NOMO-1 treated with DMSO at 0.1 percent for 48 hours (cell line): ENCODE data around the gene B4GALT1.

Experiments
- DNase-seq: peaks from one replicate; lab custom pipeline; 2025; ENCODE audit not compliant: unreplicated experiment; lab: John Stamatoyannopoulos, UW

B4GALT1 gene

DNA sequence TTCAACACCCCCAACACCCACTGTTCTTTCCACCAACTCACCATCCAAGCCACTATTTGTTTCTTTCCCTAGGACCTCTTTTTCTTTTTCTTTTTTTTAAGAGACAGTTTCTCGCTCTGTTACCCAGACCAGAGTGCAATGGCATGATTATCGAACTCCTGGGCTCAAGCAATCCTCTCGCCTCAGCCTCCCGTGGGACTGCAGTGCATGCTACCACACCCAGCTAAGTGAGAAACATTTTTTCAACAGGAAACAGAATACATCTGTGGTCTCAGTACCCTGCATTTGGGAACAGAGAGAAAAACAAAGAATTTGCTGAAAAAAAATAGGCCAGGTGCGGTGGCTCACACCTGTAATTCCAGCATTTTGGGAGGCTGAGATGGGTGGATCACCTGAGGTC is 24.6 kb downstream of the B4GALT1 start:
- no peak for DNase-seq

DNA sequence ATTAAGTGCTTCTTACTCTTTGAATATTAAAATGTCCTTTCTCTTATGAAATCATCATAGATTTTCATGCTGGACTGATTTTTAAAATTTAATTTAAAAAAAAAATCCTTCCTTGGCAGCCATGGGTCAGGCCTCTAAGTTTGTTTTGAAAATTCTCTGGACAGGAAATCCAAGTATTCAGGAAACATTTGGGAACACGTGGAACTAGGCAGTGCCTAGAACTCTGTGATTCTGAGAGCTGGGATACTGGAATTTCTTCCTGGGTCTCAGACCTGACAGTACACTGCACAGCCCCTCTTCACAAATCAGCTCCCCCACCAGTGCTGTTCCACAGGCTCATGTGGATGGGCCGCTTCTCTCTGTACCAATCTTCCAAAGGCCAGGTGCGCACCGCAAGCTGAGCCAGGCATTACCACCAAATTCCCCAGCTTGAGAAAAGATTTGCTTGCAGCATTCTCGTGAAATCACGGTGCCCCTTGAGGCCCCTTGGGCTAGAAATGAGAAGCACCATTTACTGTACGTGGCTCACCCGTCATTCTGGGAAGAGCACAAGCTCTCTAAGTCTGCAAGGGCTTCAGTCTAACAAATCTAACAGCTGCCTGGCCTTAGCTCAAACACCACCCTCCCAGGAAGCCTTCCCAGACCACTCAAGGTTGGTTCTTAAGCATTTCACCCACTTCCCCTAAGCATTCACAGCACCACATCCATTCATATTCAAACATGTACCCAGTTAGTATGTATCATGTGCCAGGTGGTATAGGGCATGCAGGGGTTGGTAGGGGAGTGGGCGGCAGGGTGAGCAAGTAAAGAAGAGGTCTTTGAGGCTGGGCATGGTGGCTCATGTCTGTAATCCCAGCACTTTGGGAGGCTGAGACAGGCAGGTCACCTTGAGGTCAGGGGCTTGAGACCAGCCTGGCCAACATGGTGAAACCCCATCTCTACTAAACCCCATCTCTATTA is 26.5 kb downstream of the B4GALT1 start:
- no peak for DNase-seq

DNA sequence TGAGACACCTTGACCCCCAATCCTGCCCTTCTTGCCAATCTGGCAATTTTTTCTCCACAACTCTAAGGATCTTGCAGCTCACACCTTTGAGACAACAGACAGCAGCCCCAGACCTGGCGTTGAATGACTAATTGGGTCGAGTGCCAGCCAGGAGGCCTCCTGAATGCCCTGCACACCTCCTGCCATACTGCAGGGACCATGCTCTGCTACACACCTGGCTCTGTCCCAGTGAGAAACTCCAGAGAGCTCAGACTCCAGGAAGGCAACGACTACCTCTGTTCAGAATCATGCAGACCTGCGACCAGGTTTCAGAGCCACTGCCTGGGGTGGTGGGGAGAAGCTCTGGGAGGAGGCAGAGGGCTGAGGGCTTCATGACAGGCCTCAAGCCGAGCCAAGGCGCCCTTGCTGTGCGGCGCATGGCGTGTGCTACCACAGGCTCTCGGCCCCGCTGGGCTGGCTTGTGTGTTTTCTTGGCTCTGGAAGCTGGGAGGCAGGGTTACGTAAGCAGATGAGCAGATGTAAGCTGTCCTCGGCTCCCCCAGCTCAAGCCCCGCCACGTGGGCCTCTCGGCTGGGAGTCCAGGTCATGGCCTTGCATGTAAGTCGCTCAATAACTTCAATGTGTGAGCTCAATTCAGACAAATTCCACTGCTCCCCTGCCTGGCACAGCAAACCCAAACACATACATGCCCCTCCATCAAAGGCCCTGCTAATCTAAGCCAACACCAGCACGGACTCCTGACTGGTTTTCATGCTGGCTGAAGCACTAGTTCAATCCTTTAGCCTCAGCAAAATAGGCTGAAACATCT is 27.5 kb downstream of the B4GALT1 start:
- peak; percentile 42 for DNase-seq

DNA sequence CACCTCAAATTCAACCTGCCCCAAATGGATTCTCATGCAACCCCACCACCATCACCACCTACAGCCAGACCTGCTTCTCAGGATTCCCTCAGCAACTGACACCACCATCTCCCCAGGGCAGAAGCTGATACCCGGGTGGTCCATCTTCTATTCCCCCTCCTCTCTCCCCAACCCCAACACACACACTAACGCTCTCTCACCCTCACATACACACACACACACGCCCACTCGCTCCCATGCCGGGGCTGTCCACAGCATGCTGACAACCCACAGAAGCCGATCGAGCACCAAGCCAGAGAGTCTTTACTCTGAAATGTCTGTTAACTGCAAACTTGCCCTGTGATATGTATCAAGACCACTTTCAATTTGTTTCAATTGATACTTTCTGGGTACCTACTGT is 28.4 kb downstream of the B4GALT1 start:
- no peak for DNase-seq

DNA sequence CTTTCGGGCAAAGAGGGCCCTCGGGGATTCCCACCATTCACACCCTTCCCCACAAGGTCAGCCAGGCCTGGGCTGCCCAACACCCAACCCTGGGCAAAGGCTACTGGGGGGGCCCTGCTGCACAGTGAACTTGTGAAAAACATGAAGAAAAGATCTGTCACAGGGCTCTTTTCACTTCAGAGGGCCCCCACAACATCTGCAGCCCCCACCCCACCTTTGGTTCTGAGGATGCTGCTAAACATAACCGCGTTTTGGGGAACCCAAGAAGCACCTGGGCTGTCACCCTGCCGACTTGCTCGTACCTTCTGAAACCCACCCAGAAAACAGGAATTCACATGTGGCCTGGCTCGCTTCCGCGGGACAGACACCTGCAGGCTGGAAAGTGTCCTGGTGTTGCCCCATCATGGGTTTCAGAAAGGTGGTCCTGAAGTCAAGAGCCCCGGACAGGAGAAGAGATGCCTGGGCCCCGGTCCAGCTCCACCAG is 29.3 kb downstream of the B4GALT1 start:
- DNase-seq, result no peak

DNA sequence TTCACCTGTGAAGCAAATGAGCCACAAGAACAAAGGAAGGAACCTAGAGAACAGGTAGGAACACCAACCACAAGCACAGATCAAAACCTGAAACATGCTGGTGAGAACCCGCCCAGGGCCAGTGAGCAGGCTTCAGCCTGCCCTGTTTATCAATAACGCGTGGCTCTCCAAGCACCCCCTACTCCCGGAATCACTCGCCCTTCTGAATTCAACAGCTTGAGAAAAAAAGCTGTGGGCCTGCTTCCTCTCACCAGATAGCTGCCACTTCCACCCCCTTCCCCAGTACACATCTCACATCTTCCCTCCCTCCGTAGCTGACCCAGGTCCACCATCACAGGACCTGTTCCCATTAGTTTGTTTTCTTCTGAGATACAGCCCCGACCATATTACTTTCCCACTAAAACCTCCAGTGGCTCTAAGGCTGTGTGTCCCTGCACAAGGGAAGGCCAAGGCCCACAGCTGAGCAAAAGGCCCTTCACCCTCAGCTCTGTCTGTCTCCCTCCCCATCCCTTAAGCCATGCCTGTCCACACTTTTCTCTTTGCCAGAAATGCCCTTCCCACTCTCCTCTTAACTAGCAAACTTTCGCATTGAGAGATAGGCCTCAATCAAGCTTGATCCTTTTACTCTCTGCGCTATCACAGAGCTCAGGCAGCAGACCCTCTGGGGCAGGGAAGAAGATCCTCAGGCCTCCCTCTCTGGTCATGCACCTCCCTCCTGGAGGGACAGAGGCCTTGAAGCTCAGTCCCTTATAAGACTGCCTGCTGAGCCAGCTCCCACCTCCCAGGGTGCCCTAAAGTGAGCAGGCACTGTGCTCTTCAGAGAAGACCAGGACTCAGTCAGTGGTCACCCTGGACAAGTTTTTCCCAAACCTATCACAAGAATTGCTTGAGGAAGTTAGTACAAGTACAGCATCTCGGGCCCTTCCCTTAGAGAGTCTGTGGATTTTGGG is 30.1 kb downstream of the B4GALT1 start:
- DNase-seq, result no peak

DNA sequence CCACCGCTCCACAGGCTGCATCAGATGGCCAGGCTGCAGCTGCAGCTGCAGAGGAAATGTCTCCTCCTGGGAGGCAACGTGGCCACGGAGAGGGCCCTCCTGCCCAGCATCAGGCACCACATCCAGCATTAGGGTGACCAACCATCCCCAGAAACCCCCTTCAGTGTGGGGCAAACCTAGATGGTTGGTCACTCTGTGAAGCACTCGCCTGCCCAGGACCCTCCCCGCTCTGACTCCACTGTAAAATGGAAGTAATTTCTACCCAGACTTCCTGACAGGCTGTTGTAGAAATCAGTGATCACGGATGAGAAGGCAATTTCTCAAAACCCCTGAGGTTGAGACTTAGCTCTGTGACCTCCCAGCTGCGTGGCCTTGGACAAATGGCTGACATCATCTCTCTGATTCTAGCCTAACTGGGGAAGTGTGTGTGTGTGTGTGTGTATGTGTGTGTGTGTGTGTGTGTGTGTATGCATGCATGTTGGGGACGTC is 31.6 kb downstream of the B4GALT1 start:
- DNase-seq, result no peak

DNA sequence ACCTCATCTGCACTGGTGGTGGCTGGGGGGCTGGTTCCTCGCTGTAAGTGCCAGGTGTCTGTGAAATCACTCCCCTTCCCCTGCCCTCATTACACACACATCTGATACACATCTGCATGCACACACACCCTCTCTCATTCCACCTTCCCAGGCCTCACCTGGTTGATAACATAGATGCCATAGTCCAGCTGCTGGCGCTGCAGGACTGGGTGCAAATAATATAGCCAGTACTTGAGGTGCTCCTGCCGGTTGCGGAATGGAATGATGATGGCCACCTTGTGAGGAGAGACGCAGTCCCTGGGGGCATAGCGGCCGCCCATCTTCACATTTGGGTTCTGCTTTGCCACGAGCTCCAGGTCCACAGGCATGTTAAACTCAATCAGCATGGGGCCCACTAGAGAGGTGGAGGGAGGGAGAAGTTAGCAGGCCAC is 32.1 kb downstream of the B4GALT1 start:
- no peak for DNase-seq

DNA sequence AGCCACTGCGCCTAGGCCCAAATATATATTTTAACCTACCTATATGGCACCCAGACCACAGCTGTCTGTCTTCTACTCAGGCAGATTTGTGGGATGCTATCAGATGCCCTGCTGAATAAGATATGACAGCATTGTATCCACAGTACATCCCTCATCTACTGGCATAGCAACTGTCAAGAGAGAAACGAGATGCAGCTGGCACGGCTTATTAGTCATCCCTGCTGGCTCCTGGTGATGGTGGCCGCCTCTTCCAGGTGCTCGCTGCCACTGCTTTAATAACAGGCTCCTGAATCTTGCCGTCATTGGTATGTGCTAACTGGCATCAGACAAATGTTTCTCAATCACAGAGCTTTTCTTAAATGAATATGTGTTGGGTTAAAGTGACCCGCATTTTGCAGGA is 34.0 kb downstream of the B4GALT1 start:
- no peak for DNase-seq

DNA sequence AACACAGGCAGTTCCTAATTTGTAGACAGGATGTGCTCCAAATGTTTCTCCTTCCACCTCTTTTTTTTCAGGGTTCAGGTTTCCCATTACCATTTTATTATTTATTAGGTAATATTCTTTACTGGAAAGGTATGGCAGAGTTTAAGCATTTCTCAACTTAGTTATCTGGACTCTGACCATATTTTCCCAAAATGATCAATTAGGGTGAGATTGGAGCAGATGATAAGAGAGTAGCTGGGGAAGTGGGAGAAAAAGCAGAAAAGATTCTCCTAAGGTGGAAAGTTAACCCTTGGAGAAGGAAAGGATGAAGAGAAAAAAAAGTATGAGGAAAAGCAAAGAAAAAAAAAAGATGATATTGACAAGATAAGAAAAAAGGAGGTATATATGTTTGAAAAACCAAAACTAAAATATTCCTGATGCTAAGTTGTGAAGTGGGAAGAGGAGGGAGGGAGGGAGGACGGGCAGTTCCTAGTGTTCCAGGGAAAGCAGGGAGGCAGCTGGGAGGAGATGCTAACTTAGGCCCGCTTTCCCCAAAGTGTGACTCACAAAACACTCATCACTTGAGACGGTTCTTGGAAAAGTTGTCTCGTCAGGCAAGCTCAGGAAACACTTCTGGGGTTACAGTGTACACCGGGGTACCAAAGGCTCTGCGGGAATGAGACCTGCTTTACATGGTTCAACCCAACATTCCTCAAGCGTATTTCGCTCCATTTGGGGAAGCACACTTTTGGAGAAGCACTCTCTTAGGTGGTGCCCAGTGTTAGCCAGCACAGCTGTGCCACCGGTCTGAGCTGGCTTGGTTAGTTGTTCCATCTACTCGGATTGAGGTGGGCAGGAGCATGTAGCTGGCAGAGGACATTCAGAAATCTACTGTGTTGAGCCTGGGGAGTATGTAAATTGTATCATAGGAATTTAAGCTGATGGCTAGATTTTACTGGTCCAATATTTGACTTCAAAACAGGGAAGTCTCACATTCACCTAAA is 35.1 kb downstream of the B4GALT1 start:
- no peak for DNase-seq

DNA sequence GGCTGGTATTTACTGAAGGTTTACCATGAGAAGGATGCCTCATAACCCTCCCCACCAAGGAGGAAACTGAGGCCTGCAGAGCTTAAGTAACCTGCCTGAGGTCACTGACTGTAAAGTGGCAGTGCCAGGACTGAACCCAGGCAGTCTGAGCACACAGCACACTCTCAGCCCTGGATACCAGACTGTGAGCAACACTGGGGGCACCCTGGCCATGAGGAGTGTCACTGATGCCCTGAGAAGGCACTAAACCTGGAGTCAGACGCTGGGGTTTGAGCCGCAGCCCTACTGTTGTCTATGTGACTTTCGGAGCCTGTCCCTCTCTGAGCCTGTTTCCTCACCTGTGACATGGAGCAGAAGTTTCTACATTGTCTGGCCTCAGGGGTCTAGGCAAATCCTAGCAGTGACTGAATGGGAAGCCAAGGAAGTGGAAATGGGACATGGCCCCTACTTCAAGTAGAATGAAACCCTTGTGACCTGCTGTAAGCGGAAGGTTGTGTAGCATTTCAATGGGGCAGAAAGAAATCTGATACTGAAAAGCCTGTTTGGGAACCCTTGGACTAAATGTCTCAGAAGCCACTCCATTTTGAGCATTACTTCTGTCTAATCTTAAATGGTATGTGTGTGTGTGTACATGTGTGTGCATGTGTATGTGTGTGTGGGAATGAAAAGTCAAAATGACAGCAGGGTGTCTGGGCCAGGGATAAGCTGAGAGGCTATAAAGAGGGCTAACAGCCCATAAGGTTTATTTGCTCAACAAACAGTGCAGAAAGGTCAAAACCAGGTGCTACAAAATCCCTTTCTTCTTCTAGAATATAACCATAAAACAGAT is 36.0 kb downstream of the B4GALT1 start:
- no peak for DNase-seq

DNA sequence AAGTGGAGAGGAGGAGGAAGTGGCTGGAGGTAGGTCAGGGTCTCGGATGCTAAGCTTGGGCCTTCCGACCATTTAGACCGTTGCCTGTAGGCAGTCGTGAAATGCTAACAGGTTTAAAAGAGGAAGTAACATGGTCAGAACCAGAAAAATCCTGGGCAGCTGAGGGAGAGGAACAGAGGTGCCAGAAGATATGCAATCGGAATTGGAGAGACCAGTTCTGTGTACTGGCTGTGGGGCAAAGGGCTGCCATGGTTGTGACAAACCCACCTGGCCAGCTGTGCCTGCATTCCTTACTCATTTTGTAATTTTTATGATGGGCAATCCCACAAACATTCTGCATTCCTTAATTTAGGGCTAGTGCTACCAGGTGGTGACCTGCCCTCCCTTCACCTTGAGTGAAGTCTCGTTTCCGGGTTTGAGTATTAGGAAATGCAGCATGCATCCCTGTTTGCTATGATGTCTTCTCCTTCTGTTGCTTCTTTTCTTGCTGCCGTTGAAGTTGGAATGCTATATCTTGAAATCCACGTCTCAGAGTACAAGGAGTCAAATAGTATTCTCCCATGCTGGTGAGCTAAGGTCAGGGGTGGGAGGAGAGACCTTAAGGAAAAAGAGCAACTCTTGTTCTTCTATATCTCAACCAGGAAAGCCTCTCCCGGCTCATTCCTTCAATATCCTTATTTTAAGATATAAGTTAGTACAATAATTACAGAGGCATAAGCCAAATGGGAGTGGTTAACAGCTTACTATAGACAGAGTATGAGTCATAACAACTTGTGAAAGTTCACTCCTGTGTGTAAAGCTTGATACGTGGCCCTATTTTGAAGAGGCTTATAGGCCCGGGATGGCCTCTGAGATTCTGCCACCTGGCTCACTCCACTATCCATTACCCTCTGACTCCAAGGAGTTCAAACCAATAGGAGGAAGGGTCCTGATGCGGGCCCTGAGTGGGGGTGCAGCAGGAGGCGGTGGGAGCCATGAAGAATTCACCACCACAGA is 37.0 kb downstream of the B4GALT1 start:
- DNase-seq, result peak; percentile 89

DNA sequence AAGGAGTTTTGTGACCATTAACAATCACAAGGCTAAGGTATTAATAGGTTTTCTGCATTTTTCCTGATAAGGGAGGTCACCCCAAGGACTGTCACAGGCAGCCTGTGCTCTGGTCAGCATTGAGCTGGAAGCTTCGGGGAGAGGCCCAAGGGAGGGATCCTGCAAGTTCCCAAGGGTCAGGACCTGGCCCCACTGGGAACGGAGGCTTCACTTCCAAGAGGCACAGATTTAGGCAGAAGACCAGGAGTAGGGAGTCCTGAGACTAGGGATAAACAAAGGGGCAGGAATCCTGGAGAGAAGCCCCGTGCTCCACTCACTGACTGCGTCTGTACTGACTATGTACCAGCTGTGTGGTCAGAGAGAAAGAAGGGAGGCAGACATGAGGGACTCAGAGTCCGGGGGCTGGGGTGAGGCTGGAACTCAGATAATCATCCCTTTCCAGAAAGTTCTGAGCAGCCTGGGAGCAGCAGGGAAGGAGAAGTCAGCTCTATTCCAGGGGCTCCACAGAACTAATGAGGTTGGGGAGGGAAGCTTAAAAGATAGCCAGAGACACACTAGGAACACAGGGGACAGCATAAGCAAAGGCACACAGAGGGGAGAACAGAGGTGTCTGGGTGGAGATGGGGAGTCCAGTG is 37.8 kb downstream of the B4GALT1 start:
- DNase-seq, result no peak

DNA sequence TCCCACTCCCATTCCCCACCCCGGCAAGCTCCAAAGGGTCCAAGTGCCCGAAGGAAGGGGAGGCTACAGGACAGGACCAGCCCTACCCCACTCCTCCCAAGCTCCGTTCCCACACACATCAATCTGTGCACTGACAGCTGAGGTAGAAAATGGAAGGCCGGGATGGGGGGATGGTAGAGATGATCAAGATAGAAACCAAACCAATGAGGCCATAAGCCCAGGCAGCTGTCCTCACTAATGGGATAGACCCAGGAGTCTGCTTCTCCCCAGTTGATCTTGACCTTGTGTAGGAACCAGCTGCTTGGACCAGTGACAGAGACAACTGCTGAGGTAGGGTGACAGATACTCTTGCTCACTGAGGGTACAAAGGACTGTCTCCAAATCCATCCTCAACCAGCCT is 38.6 kb downstream of the B4GALT1 start:
- no peak for DNase-seq

DNA sequence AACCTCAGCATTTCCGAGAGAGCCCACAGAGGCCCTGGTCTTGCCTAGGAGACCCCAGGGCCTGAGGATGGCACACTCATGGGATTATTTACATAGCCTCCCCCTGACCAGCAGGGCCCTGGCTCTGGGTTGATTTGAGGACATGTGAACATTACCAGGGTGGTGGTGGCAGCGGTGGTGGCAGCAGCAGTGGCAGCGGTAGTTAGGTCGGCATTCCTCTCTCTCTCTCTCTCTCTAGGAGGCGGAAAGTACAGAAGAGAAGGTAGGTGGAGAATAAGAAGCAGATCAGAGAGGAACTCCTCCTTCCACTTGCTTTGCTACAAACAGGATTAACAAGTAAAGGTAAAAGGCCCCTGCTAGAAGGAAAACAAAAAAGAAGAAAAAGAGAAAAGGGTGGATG is 39.3 kb downstream of the B4GALT1 start:
- DNase-seq, result no peak

DNA sequence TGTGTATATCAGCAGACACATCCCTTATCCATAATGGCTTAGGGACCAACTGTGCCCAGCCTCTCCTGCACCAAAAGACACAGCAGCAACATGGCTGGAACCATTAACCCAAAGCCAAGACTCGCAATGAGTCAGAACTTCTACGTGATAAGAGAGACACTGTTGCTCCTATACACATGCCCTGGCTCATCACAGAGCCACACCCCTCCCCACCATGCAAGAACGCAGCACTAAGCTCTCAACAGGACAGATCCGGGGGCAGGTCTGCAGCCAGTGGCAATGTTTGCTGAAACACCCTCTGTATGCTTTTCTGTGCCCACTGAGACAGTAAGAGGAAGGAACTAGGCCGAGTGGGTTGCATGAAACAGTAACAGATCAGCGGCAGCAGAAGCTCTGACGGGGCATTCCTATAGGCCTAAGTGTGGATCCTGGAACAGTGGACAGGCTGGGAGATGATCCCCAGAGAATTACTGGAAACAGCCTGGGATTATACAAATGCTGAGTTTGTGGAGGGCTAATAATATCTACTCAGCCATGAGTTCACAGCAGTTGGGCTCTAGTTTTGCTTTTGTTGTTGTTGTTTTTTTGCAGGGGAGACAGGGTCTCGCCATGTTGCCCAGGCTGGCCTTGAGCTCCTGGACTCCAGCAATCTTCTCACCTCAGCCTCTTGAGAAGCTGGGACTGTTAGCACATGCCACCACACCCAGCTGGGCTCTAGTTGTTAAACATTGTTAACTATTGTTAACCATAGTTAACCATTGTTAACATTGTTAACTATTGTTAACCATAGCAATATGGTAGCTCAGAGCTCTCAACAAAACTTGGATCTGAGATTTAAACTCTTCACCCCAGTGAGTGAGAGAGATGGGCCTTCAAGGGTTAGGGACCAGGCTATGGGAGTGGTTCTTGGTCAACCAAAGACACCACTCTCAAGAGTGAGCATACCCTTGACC is 41.0 kb downstream of the B4GALT1 start:
- no peak for DNase-seq
